ENCODE measurements around the gene SPINK2. TPM values are rescaled to one million over a fixed set of nuclear protein-coding genes. Genes with fewer than 3 reads are reported as not detected.

Gene SPINK2
- polyA plus RNA-seq, 1 experiment = not detected

DNA sequence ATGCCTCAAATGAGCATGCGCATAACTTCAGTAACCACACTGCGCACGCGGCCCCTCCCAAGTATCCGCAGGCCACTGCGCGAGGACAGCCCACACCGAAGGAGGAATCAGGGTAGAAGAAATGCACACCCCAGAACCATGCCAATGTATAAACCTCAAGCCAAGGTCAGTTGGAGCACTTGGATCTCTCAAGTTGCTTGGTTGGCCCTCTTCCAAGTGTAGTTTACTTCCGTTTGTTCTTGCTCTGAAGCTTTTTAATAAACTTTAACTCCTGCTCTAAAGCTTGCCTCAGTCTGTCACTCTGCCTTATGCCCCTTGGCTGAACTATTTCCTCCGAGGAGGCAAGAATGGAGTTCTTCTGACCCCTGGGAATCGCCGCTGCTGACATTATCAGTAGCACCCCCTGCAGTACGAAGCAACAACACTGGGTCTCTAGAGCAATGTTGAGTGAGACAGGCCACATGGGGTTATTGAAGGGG is 22.0 kb upstream of the SPINK2 start:
- H3K4me3 ChIP-seq (ENCODE audit: low read depth, low read length) = no peak overlapping the region
- no peaks in the 10 kb centered on the region for H3K36me3 ChIP-seq (ENCODE audit: control insufficient read depth, insufficient read depth, low read length)
- POLR2A ChIA-PET = no interaction called here
- H3K27me3 ChIP-seq (ENCODE audit: control insufficient read depth, insufficient read depth, low read length) = no peaks in the 10 kb centered on the region
- CTCF ChIA-PET = interaction anchor here (1.3 kb wide), 1 partner anchor 10 kb away, joined by 3 read pairs; no protein-coding TSS in a partner anchor
- no peak for DNase-seq (ENCODE audit: low read depth)
- TF ChIP-seq, protein P1, sequence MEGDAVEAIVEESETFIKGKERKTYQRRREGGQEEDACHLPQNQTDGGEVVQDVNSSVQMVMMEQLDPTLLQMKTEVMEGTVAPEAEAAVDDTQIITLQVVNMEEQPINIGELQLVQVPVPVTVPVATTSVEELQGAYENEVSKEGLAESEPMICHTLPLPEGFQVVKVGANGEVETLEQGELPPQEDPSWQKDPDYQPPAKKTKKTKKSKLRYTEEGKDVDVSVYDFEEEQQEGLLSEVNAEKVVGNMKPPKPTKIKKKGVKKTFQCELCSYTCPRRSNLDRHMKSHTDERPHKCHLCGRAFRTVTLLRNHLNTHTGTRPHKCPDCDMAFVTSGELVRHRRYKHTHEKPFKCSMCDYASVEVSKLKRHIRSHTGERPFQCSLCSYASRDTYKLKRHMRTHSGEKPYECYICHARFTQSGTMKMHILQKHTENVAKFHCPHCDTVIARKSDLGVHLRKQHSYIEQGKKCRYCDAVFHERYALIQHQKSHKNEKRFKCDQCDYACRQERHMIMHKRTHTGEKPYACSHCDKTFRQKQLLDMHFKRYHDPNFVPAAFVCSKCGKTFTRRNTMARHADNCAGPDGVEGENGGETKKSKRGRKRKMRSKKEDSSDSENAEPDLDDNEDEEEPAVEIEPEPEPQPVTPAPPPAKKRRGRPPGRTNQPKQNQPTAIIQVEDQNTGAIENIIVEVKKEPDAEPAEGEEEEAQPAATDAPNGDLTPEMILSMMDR (IDR thresholded peaks at IDR 0.05; ENCODE audit: insufficient read depth, low read depth, low read length) = no peak

DNA sequence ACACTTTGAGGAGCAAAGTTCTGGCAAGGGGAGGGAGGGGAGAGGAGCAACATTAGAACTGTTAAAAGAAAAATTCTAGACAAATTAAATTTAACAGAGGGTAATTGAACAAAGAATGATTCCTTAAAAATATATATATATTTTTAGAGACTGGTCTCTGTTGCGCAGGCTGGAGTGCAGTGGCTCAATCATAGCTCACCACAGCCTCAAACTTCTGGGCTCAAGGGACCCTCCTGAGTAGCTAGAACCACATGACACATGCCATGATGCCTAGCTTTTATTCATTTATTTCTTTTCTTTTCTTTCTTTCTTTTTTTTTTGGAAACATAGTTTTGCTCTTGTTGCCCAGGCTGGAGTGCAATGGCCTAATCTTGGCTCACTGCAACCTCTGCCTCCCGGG is 19.1 kb upstream of the SPINK2 start:
- H3K36me3 ChIP-seq (ENCODE audit: control insufficient read depth, insufficient read depth, low read length) = no peaks in the 10 kb centered on the region
- H3K27me3 ChIP-seq (ENCODE audit: control insufficient read depth, insufficient read depth, low read length) = no peaks in the 10 kb centered on the region
- ChIA-PET CTCF (no interaction called here), POLR2A (no interaction called here)
- TF ChIP-seq, protein P1 (IDR thresholded peaks at IDR 0.05; ENCODE audit: insufficient read depth, low read depth, low read length) = no peak
- DNase-seq (ENCODE audit: low read depth) = no peak
- no peak overlapping the region for H3K4me3 ChIP-seq (ENCODE audit: low read depth, low read length)

DNA sequence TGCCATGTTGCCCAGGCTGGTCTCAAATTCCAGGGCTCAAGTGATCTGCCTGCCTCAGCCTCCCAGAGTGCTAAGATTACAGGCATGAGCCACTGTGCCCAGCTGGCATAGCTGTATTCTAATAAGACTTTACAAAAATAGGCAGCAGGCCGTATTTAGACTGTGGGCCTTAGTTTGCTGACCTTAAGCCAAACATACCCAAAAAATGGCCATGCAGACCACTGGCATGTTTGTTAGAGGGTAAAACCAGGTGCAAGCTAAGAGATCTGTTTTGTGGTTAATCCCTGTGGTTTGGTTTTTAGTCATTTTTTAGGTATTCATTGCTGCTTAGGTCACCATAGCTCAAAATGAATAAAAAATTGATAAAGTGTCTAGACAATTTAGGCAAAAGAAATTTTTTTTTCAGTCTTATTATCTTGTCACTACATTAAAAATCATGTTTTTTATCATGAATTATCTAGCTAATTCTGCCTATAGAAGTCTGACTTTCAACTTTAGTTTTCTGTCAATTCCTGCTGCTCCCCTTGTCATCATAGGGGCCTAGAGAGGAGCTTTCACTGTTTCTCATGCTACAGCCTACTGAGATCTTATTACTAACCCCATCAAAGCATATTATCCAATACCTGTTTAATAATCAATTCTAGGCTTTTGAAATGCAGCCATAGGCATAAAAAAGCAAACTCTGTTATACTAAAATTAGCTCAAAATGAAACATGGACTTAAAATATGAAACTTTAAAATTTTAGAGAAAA is 7.5 kb upstream of the SPINK2 start:
- Histone ChIP-seq H3K27me3 (ENCODE audit: control insufficient read depth, insufficient read depth, low read length) (0 out of 2 replicates have a peak, but pooled peaks cover 3% of the 10 kb centered on the region), H3K36me3 (ENCODE audit: control insufficient read depth, insufficient read depth, low read length) (no peaks in the 10 kb centered on the region), H3K4me3 (ENCODE audit: low read depth, low read length) (no peak overlapping the region)
- DNase-seq (ENCODE audit: low read depth) = no peak
- TF ChIP-seq, protein P1 (IDR thresholded peaks at IDR 0.05; ENCODE audit: insufficient read depth, low read depth, low read length) = no peak
- POLR2A ChIA-PET = no interaction called here
- CTCF ChIA-PET = interaction anchor here (0.7 to 1.2 kb wide), 3 partner anchors 10 to 285 kb away, joined by 3 to 5 read pairs (median 3); no protein-coding TSS in a partner anchor

DNA sequence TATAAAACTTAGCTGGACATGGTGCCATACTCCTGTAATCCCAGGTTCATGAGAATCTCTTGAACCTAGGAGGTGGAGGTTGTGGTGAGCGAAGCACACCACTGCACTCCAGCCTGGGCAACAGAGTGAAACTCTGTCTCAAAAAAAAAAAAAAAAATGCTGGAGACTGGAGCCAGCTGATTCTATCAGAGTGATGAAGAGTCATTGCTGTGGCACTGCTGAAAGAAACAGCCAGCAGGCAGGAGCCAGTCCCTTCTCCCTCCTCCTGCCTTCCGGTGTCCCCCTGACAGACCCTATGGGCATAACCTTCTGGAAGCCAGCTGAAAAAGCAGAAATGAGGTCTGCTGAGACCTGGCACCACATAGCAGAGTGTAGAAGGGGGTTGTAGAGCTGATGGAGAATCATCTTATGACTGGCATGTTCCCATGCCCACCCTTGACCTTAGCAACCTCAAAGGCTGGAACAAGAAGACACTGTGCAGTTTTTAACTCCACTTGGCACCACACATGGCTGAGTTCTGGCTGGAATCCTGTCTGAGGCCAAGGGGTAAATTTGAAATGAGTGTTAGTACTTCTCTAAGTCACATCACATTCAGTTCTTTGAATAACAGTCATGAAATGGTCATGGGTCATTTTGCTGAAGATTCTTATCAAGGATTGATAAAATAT is 2.6 kb upstream of the SPINK2 start:
- H3K27me3 ChIP-seq (ENCODE audit: control insufficient read depth, insufficient read depth, low read length) = peaks cover 19% of the 10 kb centered on the region
- no peaks in the 10 kb centered on the region for H3K36me3 ChIP-seq (ENCODE audit: control insufficient read depth, insufficient read depth, low read length)
- TF ChIP-seq, protein P1 (IDR thresholded peaks at IDR 0.05; ENCODE audit: insufficient read depth, low read depth, low read length) = no peak
- CTCF ChIA-PET = interaction anchor here (0.7 to 1.0 kb wide), 2 partner anchors 12 to 13 kb away, joined by 3 read pairs; no protein-coding TSS in a partner anchor
- DNase-seq (ENCODE audit: low read depth) = no peak
- POLR2A ChIA-PET = no interaction called here
- H3K4me3 ChIP-seq (ENCODE audit: low read depth, low read length) = no peak overlapping the region

DNA sequence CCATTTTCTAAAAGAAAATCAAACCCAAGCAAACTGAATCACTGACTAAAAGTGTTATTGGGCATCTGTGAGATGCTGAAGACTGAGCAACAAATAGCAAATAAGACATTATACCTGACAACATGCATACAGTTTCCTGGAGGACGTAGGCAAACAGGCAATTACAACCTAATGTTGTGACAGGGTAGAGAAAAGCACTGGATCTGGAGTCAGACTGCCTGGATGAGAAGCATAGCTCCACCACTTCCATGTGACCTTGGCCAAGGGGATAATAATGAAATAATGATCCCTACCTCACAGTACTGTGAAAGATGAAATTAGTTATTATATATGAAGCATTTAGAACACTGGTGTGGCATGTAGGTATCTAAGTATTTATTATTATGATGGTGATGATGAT is 2.7 kb downstream of the SPINK2 start:
- H3K27me3 ChIP-seq (ENCODE audit: control insufficient read depth, insufficient read depth, low read length) = peaks cover 18% of the 10 kb centered on the region
- no peaks in the 10 kb centered on the region for H3K36me3 ChIP-seq (ENCODE audit: control insufficient read depth, insufficient read depth, low read length)
- no peak overlapping the region for H3K4me3 ChIP-seq (ENCODE audit: low read depth, low read length)
- TF ChIP-seq, protein P1 (IDR thresholded peaks at IDR 0.05; ENCODE audit: insufficient read depth, low read depth, low read length) = no peak
- DNase-seq (ENCODE audit: low read depth) = no peak
- ChIA-PET CTCF (no interaction called here), POLR2A (no interaction called here)

Data from BJ (cell line).